Measurements from ENCODE around the gene WDPCP.
"Not testable (repeated sequence)": the region's sequence is repeated elsewhere in the genome, so short reads cannot be mapped to it uniquely, and the experiment has no call there.

WDPCP gene

GRCh38 chr2:63096491-63096890, 491.8 kb downstream of the WDPCP start:
- TF ChIP-seq CTCF (IDR thresholded peaks at IDR 0.05): no peak
- TF ChIP-seq ZFX (IDR thresholded peaks at IDR 0.05; ENCODE audit: borderline replicate concordance): no peak
- H3K27ac ChIP-seq: no peak overlapping the region

GRCh38 chr2:63093502-63093901, 494.8 kb downstream of the WDPCP start:
- TF ChIP-seq CTCF (IDR thresholded peaks at IDR 0.05): no peak
- no peak for TF ChIP-seq ZFX (IDR thresholded peaks at IDR 0.05; ENCODE audit: borderline replicate concordance)
- H3K27ac ChIP-seq: no peak overlapping the region

- no peak overlapping the region for H3K27ac ChIP-seq
- TF ChIP-seq ZFX (IDR thresholded peaks at IDR 0.05; ENCODE audit: borderline replicate concordance): no peak
- TF ChIP-seq CTCF (IDR thresholded peaks at IDR 0.05): no peak
Observed at GRCh38 chr2:63092857-63093256, 495.4 kb downstream of the WDPCP start.

- TF ChIP-seq CTCF (IDR thresholded peaks at IDR 0.05) (no peak), ZFX (IDR thresholded peaks at IDR 0.05; ENCODE audit: borderline replicate concordance) (no peak)
- no peak overlapping the region for H3K27ac ChIP-seq
Observed at GRCh38 chr2:63092401-63092800, 495.9 kb downstream of the WDPCP start.

GRCh38 chr2:63086687-63087086, 501.6 kb downstream of the WDPCP start:
- TF ChIP-seq CTCF (IDR thresholded peaks at IDR 0.05): no peak
- no peak for TF ChIP-seq ZFX (IDR thresholded peaks at IDR 0.05; ENCODE audit: borderline replicate concordance)

GRCh38 chr2:63081404-63081803, 506.9 kb downstream of the WDPCP start:
- TF ChIP-seq ZFX (IDR thresholded peaks at IDR 0.05; ENCODE audit: borderline replicate concordance) (no peak), CTCF (IDR thresholded peaks at IDR 0.05) (no peak)
- no peak overlapping the region for H3K27ac ChIP-seq

More at GRCh38 chr2:63086687-63087086, 501.6 kb downstream of the WDPCP start:
- no peak overlapping the region for H3K27ac ChIP-seq

GRCh38 chr2:63078852-63079606, 509.2 kb downstream of the WDPCP start:
- peak overlapping the region; percentile 90 for H3K27ac ChIP-seq
- no peak for TF ChIP-seq ZFX (IDR thresholded peaks at IDR 0.05; ENCODE audit: borderline replicate concordance)
- TF ChIP-seq CTCF (IDR thresholded peaks at IDR 0.05): peak; percentile 66

- not testable (repeated sequence) for H3K27ac ChIP-seq
Observed at GRCh38 chr2:63074399-63074798, 513.9 kb downstream of the WDPCP start.

All from 22Rv1 (cell line).